ENCODE data around the gene ASRGL1. TPM values are rescaled to one million over a fixed set of nuclear protein-coding genes. Genes with fewer than 3 reads are reported as not detected.

ASRGL1 gene
- total and polyA plus RNA-seq, 2 of the 13 experiments (the other 11 are each of a cell fraction or from before 2014, with no cell fraction given) = 50.8 to 97.5 TPM

DNA sequence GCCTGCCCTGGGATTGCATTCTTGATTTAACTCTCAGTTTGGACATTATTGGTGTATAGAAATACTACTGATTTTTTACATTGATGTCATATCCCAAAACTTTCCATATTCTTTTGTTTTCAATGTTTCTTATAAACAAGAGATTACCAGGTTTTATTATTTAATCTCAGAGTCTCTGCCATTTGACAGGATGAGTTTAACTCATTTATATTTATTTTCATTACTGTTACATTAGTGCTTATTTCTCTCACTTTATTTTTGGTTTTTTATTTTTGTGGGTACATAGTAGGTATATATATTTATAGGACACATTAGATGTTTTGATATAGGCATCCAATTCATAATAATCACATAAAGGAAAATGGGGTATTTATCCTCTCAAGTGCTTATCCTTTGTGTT lies 29.3 kb upstream of the ASRGL1 start:
- DNase-seq (ENCODE audit: low spot score) = no peak
- FAIRE-seq = no peak
- peaks cover 1 to 10% of the 10 kb centered on the region in 2 experiments; a peak in 3 of 5 replicates for H3K27me3 ChIP-seq (ENCODE audit: control insufficient read depth in 1 of 2, insufficient read depth in 2 of 2, low read length in 2 of 2)
- H3K9ac ChIP-seq (ENCODE audit: insufficient read depth, low read depth, low read length) = no peak overlapping the region
- H3K4me2 ChIP-seq (ENCODE audit: low read depth, low read length) = no peak overlapping the region
- H3K4me1 ChIP-seq (ENCODE audit: insufficient read depth, low read length) = no peaks in the 10 kb centered on the region
- no peaks in the 10 kb centered on the region for H3K79me2 ChIP-seq (ENCODE audit: insufficient read depth, low read length)
- intact Hi-C loops (cut with micrococcal nuclease; ENCODE audit: unreplicated experiment) = no loop called here
- H3K27ac ChIP-seq (ENCODE audit: extremely low read length, insufficient read depth, low read length) = no peak overlapping the region
- TF ChIP-seq RNF2 (conservative IDR thresholded peaks at IDR 0.05; ENCODE audit: low read depth) = no peak
- TF ChIP-seq ATF7 (IDR thresholded peaks at IDR 0.05) = no peak
- no peak for TF ChIP-seq ATF7 (CRISPR knock-in tag; IDR thresholded peaks at IDR 0.05)
- TF ChIP-seq SOX5 (CRISPR knock-in tag; IDR thresholded peaks at IDR 0.05; ENCODE audit: borderline replicate concordance) = no peak
- no peak for TF ChIP-seq ZSCAN20 (CRISPR knock-in tag; IDR thresholded peaks at IDR 0.05; ENCODE audit: borderline replicate concordance)
- no peak for TF ChIP-seq ZNF253 (CRISPR knock-in tag; IDR thresholded peaks at IDR 0.05; ENCODE audit: borderline replicate concordance)
- no peak for TF ChIP-seq ZNF44 (CRISPR knock-in tag; IDR thresholded peaks at IDR 0.05)
- no peak for TF ChIP-seq ZNF615 (CRISPR knock-in tag; IDR thresholded peaks at IDR 0.05; ENCODE audit: borderline replicate concordance)
- no peak for TF ChIP-seq RCOR2 (CRISPR knock-in tag; IDR thresholded peaks at IDR 0.05)
- no peak for TF ChIP-seq ZNF557 (CRISPR knock-in tag; IDR thresholded peaks at IDR 0.05)
- TF ChIP-seq CBFB (CRISPR knock-in tag; IDR thresholded peaks at IDR 0.05) = no peak
- no peak for TF ChIP-seq GATAD1 (CRISPR knock-in tag; IDR thresholded peaks at IDR 0.05)
- no peak for TF ChIP-seq ZKSCAN8 (CRISPR knock-in tag; IDR thresholded peaks at IDR 0.05; ENCODE audit: borderline replicate concordance)
- TF ChIP-seq, protein P1, sequence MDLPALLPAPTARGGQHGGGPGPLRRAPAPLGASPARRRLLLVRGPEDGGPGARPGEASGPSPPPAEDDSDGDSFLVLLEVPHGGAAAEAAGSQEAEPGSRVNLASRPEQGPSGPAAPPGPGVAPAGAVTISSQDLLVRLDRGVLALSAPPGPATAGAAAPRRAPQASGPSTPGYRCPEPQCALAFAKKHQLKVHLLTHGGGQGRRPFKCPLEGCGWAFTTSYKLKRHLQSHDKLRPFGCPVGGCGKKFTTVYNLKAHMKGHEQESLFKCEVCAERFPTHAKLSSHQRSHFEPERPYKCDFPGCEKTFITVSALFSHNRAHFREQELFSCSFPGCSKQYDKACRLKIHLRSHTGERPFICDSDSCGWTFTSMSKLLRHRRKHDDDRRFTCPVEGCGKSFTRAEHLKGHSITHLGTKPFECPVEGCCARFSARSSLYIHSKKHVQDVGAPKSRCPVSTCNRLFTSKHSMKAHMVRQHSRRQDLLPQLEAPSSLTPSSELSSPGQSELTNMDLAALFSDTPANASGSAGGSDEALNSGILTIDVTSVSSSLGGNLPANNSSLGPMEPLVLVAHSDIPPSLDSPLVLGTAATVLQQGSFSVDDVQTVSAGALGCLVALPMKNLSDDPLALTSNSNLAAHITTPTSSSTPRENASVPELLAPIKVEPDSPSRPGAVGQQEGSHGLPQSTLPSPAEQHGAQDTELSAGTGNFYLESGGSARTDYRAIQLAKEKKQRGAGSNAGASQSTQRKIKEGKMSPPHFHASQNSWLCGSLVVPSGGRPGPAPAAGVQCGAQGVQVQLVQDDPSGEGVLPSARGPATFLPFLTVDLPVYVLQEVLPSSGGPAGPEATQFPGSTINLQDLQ (CRISPR knock-in tag; IDR thresholded peaks at IDR 0.05) = no peak
- TF ChIP-seq TCF7 (IDR thresholded peaks at IDR 0.05; ENCODE audit: low read depth) = no peak
- in situ Hi-C loops (cut with HindIII; ENCODE audit: extremely low pct_ligation_motif_present, low pct_unique_long_range_greater_than_20kb) = no loop called here
- no peak overlapping the region for H3K4me3 ChIP-seq (replicated peaks in 1 of 3; ENCODE audit: insufficient read depth in 1 of 3, low read depth in 2 of 3, low read length in 3 of 3)
- ChIA-PET POLR2A (no interaction called here), CTCF (ENCODE audit: low intra/inter-chr PET ratio, low total read pairs) (no interaction called here)
- H4K20me1 ChIP-seq (ENCODE audit: insufficient read depth, low read length) = no peaks in the 10 kb centered on the region
- no peak for ATAC-seq
- H2AFZ ChIP-seq (ENCODE audit: low read length) = no peak overlapping the region
- no peaks in the 10 kb centered on the region for H3K9me3 ChIP-seq (ENCODE audit: low read length)
- BruUV-seq (replicated peaks) = no TSS peak
- no peaks in the 10 kb centered on the region for H3K36me3 ChIP-seq (replicated peaks in 1 of 2; ENCODE audit: control insufficient read depth in 1 of 2, insufficient read depth in 2 of 2, low read length in 2 of 2)

All from HepG2 (cell line).